ENCODE data around the gene UTS2R.
"Not testable (repeated sequence)": the region's sequence is repeated elsewhere in the genome, so short reads cannot be mapped to it uniquely, and the experiment has no call there.

The UTS2R gene

GRCh38 chr17:82410014-82410716 lies 38.6 kb downstream of the UTS2R start:
- DNase-seq: no peak

- no peak for DNase-seq
Observed at GRCh38 chr17:82411396-82412053, 40.0 kb downstream of the UTS2R start.

DNA sequence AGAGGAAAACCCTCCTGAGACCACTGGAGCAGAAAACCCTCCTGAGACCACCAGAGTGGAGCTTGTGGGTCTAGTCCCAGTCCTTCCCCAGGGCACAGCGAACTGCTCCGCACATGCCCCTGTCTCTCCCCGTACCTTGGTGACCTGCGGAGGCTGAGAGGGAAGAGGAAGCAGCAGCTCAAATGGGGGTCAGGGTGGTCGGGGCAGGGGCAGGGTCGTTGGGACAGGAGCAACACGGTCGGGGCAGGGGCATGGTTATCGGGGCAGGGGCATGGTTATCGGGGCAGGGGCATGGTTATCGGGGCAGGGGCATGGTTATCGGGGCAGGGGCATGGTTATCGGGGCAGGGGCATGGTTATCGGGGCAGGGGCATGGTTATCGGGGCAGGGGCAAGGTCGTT lies 40.5 kb downstream of the UTS2R start:
- not testable (repeated sequence) for DNase-seq

DNA sequence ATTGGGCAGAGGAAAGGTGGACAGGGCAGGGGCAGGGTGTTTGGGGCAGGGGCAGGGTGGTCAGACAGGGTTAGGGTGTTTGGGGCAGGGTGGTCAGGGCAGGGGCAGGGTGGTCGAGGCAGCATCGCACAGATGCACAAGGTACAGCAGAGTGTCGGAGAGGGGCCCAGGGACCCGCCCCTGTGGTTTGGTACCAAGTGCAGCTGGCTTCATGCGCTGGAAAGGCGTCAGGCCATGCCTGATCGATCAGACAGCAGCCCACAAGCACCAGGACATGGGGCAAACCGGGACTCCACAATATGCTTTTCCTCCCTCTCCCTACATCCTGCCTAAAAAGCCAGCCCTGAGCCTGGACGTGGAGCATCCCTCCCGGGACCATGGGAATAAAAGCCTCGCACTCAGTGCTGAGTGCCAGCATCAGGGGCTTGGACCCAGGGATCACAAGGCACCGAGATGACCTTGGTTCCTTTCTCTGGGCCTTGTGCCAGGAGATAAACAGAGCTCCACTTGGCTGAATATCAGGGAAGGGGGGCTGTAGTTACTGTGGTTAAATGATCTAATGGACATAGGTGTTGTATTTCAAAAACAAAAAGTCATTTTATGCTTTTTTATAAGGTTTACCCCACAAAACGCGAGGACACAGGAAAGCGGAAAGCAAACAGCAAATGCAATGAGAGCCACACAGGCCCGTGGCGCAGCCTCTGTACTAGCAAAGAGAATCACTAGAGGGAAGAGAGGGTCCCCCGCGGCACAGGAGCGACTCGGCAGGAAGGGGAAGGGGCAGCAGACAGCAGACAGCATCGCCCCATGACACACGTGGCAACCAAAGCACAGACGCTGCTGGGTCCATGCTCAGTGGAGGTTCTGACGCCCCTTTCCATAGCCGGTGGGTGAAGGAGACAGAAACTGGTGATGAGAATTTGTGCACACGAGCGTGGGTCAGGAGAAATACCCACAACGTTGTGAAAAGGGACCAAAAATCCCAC lies 41.3 kb downstream of the UTS2R start:
- DNase-seq: no peak

GRCh38 chr17:82414548-82415281 lies 43.1 kb downstream of the UTS2R start:
- DNase-seq: peak; percentile 76

DNA sequence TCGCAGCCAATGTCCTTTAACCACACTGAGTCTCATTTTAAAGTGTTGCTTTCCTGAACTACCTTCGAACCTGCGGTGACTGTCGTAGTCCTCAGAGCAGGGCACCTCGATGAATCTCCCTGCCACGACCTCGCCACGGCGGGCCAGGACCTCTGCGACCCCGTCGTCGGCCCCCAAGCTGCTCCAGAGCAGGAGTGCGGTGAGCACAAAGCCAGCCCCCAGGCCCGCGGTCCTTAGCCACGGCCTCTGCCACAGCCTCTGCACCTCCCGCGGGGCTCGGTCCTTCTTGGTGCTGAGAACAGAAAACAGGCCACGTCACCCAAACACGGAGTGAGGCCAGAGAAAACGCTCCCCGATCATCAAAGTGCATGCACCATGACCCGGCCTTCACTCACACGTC lies 43.8 kb downstream of the UTS2R start:
- DNase-seq: no peak

- DNase-seq: no peak
Observed at GRCh38 chr17:82415786-82416185, 44.2 kb downstream of the UTS2R start.

DNA sequence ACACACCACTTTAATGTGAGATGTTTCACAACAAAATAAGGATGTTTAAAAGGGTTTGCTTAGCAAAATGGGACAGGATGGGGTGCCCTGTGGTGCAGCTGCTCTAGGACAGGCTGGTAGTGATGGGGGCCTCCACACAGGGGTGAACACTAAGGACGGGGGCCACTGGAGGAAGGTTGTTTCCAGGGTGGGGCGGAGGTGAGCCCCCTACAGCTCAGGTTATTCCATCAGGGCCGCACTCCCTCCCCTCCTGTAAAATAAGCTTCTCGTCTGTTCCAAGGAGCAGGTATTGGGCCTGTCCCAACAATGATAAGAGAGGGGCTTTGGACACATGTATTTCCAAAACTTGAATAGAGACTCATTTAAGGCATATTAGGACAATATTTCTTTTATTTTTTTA lies 44.7 kb downstream of the UTS2R start:
- no peak for DNase-seq

- DNase-seq: no peak
Observed at GRCh38 chr17:82416771-82417170, 45.2 kb downstream of the UTS2R start.

- peak; percentile 80 for DNase-seq
Observed at GRCh38 chr17:82418001-82418986, 46.7 kb downstream of the UTS2R start, which contains the start of the genes HEXD and OGFOD3. Gene HEXD (plus strand): TSS chr17:82418347. CDS start chr17:82419800, 1,453 bp downstream. Gene OGFOD3 (minus strand): TSS chr17:82418586. CDS start chr17:82418485, 101 bp downstream.

DNA sequence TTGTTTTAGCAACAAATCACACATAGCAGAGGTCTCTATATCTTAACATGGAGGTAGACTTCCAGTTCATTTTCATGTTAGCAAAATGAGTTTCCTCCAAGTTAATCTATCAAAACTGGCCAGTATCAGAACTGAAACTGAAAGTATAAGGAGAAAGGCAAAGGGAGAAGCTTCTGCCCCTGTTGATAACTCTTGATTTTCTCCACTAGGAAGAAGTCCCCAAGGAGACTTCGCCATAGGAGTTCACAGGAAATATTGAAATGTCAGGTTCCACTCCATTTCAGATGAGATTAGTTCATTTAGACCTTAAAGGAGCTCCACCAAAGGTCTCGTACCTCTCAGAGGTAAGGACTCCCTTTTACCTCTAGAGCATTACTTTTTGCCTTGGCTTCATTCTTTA lies 48.0 kb downstream of the UTS2R start:
- DNase-seq: no peak

GRCh38 chr17:82424001-82424862 lies 52.7 kb downstream of the UTS2R start:
- DNase-seq: peak; percentile 61

GRCh38 chr17:82424863-82425159 lies 53.2 kb downstream of the UTS2R start:
- no peak for DNase-seq

Measured in stimulated activated CD4-positive, alpha-beta T cell treated with anti-CD3 and anti-CD28 coated beads, Interleukin-1b, Interleukin-23, amount 100 ng/mL, for 48 hours (primary cell).